ENCODE measurements around the gene FZD7.

Gene FZD7

GRCh38 chr2:202038471-202039277 lies 5.0 kb downstream of the FZD7 start:
- FAIRE-seq, result no peak

- no peak for FAIRE-seq
Observed at GRCh38 chr2:202039278-202040078, 5.8 kb downstream of the FZD7 start.

- no peak for FAIRE-seq
Observed at GRCh38 chr2:202040079-202040844, 6.6 kb downstream of the FZD7 start.

- no peak for FAIRE-seq
Observed at GRCh38 chr2:202042444-202042843, 8.8 kb downstream of the FZD7 start.

GRCh38 chr2:202043475-202043874 lies 9.8 kb downstream of the FZD7 start:
- FAIRE-seq, result no peak

- FAIRE-seq, result no peak
Observed at GRCh38 chr2:202044777-202045176, 11.1 kb downstream of the FZD7 start.

- FAIRE-seq, result no peak
Observed at GRCh38 chr2:202046572-202046971, 12.9 kb downstream of the FZD7 start.

- FAIRE-seq, result no peak
Observed at GRCh38 chr2:202049092-202049728, 15.6 kb downstream of the FZD7 start.

- FAIRE-seq, result no peak
Observed at GRCh38 chr2:202049840-202050239, 16.2 kb downstream of the FZD7 start.

GRCh38 chr2:202050652-202051051 lies 17.0 kb downstream of the FZD7 start:
- no peak for FAIRE-seq

GRCh38 chr2:202051499-202052161 lies 18.0 kb downstream of the FZD7 start:
- FAIRE-seq, result no peak

- FAIRE-seq, result no peak
Observed at GRCh38 chr2:202052235-202052634, 18.6 kb downstream of the FZD7 start.

GRCh38 chr2:202054679-202055078 lies 21.0 kb downstream of the FZD7 start:
- FAIRE-seq, result no peak

GRCh38 chr2:202056611-202057010 lies 23.0 kb downstream of the FZD7 start:
- FAIRE-seq, result no peak

GRCh38 chr2:202060218-202060617 lies 26.6 kb downstream of the FZD7 start:
- no peak for FAIRE-seq

GRCh38 chr2:202061695-202062094 lies 28.0 kb downstream of the FZD7 start:
- no peak for FAIRE-seq

GRCh38 chr2:202064171-202064880 lies 30.7 kb downstream of the FZD7 start:
- no peak for FAIRE-seq

GRCh38 chr2:202064881-202065230 lies 31.2 kb downstream of the FZD7 start:
- FAIRE-seq, result no peak

- FAIRE-seq, result no peak
Observed at GRCh38 chr2:202065876-202066275, 32.2 kb downstream of the FZD7 start.

GRCh38 chr2:202066875-202067274 lies 33.2 kb downstream of the FZD7 start:
- FAIRE-seq, result no peak

GRCh38 chr2:202067589-202067988 lies 33.9 kb downstream of the FZD7 start:
- FAIRE-seq, result no peak

All from islet of Langerhans (tissue), 1 donor.